Endothelial cell of umbilical vein (primary cell): ENCODE data around the gene TECRL. TPM values are rescaled to one million over a fixed set of nuclear protein-coding genes. Genes with fewer than 3 reads are reported as not detected.

ENCODE experiments used
- Bru-seq: library from RNA; stranded (reverse); fragments of 400-500 nt; gene quantifications from one replicate; lab custom pipeline; 2021; lab: Mats Ljungman, UMichigan
- BruChase-seq, 2 experiments: library from RNA; stranded (reverse); fragments of 400-500 nt; gene quantifications; one replicate each; lab custom pipeline; 2021; lab: Mats Ljungman, UMichigan
- BruUV-seq: library from RNA; stranded (reverse); fragments of 400-500 nt; replicated peaks from 2 replicates; lab custom pipeline; 2021; lab: Mats Ljungman, UMichigan
- CTCF ChIA-PET: fragments of 300-600, 350-600 bp; sonication (Branson Sonifier 250); formaldehyde crosslinking; loops from one replicate; lab custom pipeline; 2021; ENCODE audit warnings: antibody characterized with exemption, inconsistent platforms; lab: Charles Lee
- POLR2A ChIA-PET: fragments of 300-600, 350-600 bp; sonication (Branson Sonifier 250); formaldehyde crosslinking; loops from one replicate; lab custom pipeline; 2021; ENCODE audit warnings: antibody characterized with exemption, inconsistent platforms; lab: Charles Lee
- DNase-seq: peaks from one replicate; pipeline ENCODE4 v3.0.0-alpha.2; 2011; ENCODE audit warnings: low read depth, low spot score
- FAIRE-seq: peaks from 2 replicates; lab custom pipeline; 2011; peaks lifted over from hg19 to GRCh38; lab: Jason Lieb, UNC
- H2AFZ ChIP-seq: 2 replicates; pipeline ENCODE4 v1.6.0; 2012; ENCODE audit warnings: low read depth, low read length, control low read depth, inconsistent platforms
- H3K27ac ChIP-seq: 2 replicates; pipeline ENCODE4 v1.5.1; 2011; ENCODE audit warnings: low read depth, mild to moderate bottlenecking, control low read depth, low read length, moderate library complexity; ENCODE audit not compliant: insufficient read depth
- H3K27me3 ChIP-seq, 2 experiments: 2 replicates each; pipeline versions ENCODE4 v1.6.0 to v1.6.1; 2011; ENCODE audit warnings: low read length in 2 of 2, mixed read lengths in 1 of 2; ENCODE audit not compliant: control insufficient read depth in 2 of 2, insufficient read depth in 2 of 2
- H3K36me3 ChIP-seq, 2 experiments: 2 replicates in 1 of 2; 3 replicates in 1 of 2; pipeline ENCODE4 v1.5.1; 2011; ENCODE audit warnings: low read length in 2 of 2, mild to moderate bottlenecking in 1 of 2, moderate library complexity in 1 of 2; ENCODE audit not compliant: control insufficient read depth in 2 of 2, insufficient read depth in 2 of 2; ENCODE audit errors: extremely low read depth in 1 of 2
- H3K4me1 ChIP-seq: 3 replicates; pipeline ENCODE4 v1.5.1; 2011; ENCODE audit warnings: mild to moderate bottlenecking, low read length; ENCODE audit not compliant: control insufficient read depth, insufficient read depth; ENCODE audit errors: extremely low read depth
- H3K4me2 ChIP-seq: 2 replicates; pipeline ENCODE4 v1.6.1; 2011; ENCODE audit warnings: low read length, control low read depth, mixed read lengths; ENCODE audit not compliant: insufficient read depth
- H3K4me3 ChIP-seq, 3 experiments: fragments of 200-600 bp in 1 of 3; sonication (generic), shearing (Covaris generic) in 1 of 3; replicated peaks in 1 of 3; 2 replicates each; pipeline ENCODE4 v1.5.1; 2011 to 2016; ENCODE audit warnings: control low read depth in 3 of 3, low read length in 3 of 3, mild to moderate bottlenecking in 2 of 3, inconsistent platforms in 1 of 3, low read depth in 1 of 3, moderate library complexity in 1 of 3; ENCODE audit not compliant: insufficient read depth in 1 of 3
- H3K79me2 ChIP-seq: 2 replicates; pipeline ENCODE4 v1.6.0; 2012; ENCODE audit warnings: low read length, inconsistent platforms; ENCODE audit not compliant: control insufficient read depth, insufficient read depth
- H3K9ac ChIP-seq: replicated peaks from 2 replicates; pipeline ENCODE3; 2011; ENCODE audit warnings: low read length, control low read depth; ENCODE audit not compliant: insufficient read depth; ENCODE audit errors: extremely low read depth
- H3K9me1 ChIP-seq: replicated peaks from 3 replicates; pipeline ENCODE4 v1.6.0; 2011; ENCODE audit warnings: mild to moderate bottlenecking, low read length; ENCODE audit not compliant: control insufficient read depth, insufficient read depth; ENCODE audit errors: extremely low read depth
- H3K9me3 ChIP-seq: replicated peaks from 2 replicates; pipeline ENCODE4 v1.5.1; 2012; ENCODE audit warnings: low read length, inconsistent platforms; ENCODE audit not compliant: control insufficient read depth, insufficient read depth
- H4K20me1 ChIP-seq: replicated peaks from 2 replicates; pipeline ENCODE3; 2011; ENCODE audit warnings: mild to moderate bottlenecking, low read length; ENCODE audit not compliant: control insufficient read depth, insufficient read depth; ENCODE audit errors: extremely low read depth
- CTCF ChIP-seq, 2 donors: IDR thresholded peaks; 1 replicate in 1 of 2; 2 replicates in 1 of 2; pipeline ENCODE4 v1.5.1; 2011; ENCODE audit warnings: low read length in 2 of 2, mild to moderate bottlenecking in 2 of 2, moderate library complexity in 2 of 2, control low read depth in 1 of 2, inconsistent platforms in 1 of 2, low read depth in 1 of 2; ENCODE audit not compliant: insufficient read depth in 1 of 2; ENCODE audit errors: extremely low read depth in 1 of 2
- EZH2 ChIP-seq: IDR thresholded peaks from 2 replicates; pipeline ENCODE4 v1.6.1; 2012; ENCODE audit warnings: borderline replicate concordance, low read depth, mild to moderate bottlenecking, moderate library complexity, low read length, inconsistent platforms; ENCODE audit not compliant: severe bottlenecking
- FOS ChIP-seq: IDR thresholded peaks from 2 replicates; pipeline ENCODE4 v1.6.1; 2011; ENCODE audit warnings: mild to moderate bottlenecking, low read length, moderate library complexity, borderline replicate concordance; ENCODE audit not compliant: insufficient read depth
- GATA2 ChIP-seq: IDR thresholded peaks from 2 replicates; pipeline ENCODE4 v1.7.0; 2011; ENCODE audit warnings: low read depth, mild to moderate bottlenecking, moderate library complexity, mixed read lengths, low read length; ENCODE audit not compliant: insufficient read length, insufficient read depth
- JUN ChIP-seq: IDR thresholded peaks from 2 replicates; pipeline ENCODE4 v1.6.1; 2011; ENCODE audit warnings: borderline replicate concordance, low read depth; ENCODE audit not compliant: insufficient read length, insufficient read depth
- MAX ChIP-seq: IDR thresholded peaks from 2 replicates; pipeline ENCODE4 v1.6.1; 2011; ENCODE audit not compliant: insufficient read depth, insufficient read length
- MYC ChIP-seq: IDR thresholded peaks from one replicate; pipeline ENCODE4 v1.6.1; 2011; ENCODE audit warnings: mild to moderate bottlenecking, low read depth, low read length
- POLR2A ChIP-seq: IDR thresholded peaks from 2 replicates; pipeline ENCODE4 v1.6.1; 2012; ENCODE audit warnings: low read depth, mild to moderate bottlenecking, control low read depth, low read length
- POLR2AphosphoS5 ChIP-seq: IDR thresholded peaks from 2 replicates; pipeline ENCODE4 v1.6.1; 2012; ENCODE audit warnings: low read depth, mild to moderate bottlenecking, control low read depth, low read length, moderate library complexity; ENCODE audit not compliant: insufficient read depth
- dilution Hi-C: fragments of 300-500 bp; cut with MboI; formaldehyde crosslinking; loops from one replicate; pipeline ENCODE4 v1.15.0; 2019; ENCODE audit warnings: low sequenced_read_pairs; ENCODE audit not compliant: extremely low pct_ligation_motif_present
- intact Hi-C: fragments of 100-400 bp; cut with micrococcal nuclease; formaldehyde crosslinking; loops from one replicate; pipeline ENCODE4 v1.10.0; 2022
- long read RNA-seq: library from polyadenylated mRNA; stranded (forward); transcript quantifications from one replicate; pipeline ENCODE4 v2.0.0, GENCODE V29; 2021
- polyA minus RNA-seq, 3 experiments: library from RNA; depleted of rRNA, polyadenylated mRNA; stranded (reverse); fragments of >200 nt; gene quantifications; 1 replicate in 1 of 3; 2 replicates in 2 of 3; pipeline ENCODE4 v1.2.3, GENCODE V29; 2011
- polyA plus RNA-seq, 4 experiments: library from polyadenylated mRNA; depleted of rRNA in 3 of 4; stranded (reverse) in 3 of 4; unstranded in 1 of 4; fragments of >200 nt; gene quantifications; 2 replicates each; pipeline versions ENCODE4 v1.2.1 to v1.2.3, GENCODE V29; 2011 to 2012; ENCODE audit warnings: missing spikeins in 1 of 4
- total RNA-seq: library from RNA; stranded (reverse); gene quantifications from 2 replicates; pipeline ENCODE4 v1.2.3, GENCODE V29; 2021

Gene TECRL
- total RNA-seq (not detected in 2 replicates), polyA plus RNA-seq (not detected in 2 replicates), polyA minus RNA-seq (not detected in 2 replicates), Bru-seq, nascent RNA (not detected), BruChase-seq, experiment 1, labeled RNA remaining after a 6-hour chase (not detected), BruChase-seq, experiment 2, labeled RNA remaining after a 2-hour chase (percentile 2 among the genes with signal in this experiment)
- not detected in 2 replicates for polyA plus RNA-seq (2011; cell fraction: cytosol; rRNA removed)
- polyA plus RNA-seq (2011; cell fraction: nucleus; rRNA removed), result not detected in 2 replicates
- not detected in 2 replicates for polyA plus RNA-seq (2012)
- not detected for polyA minus RNA-seq (2011; cell fraction: cytosol; rRNA and poly(A)+ RNA removed)
- polyA minus RNA-seq (2011; cell fraction: nucleus; rRNA and poly(A)+ RNA removed), result not detected in 2 replicates
- long read RNA-seq, result 0 reads

- no peaks in the 10 kb centered on the region for H4K20me1 ChIP-seq
- no peaks in the 10 kb centered on the region for H3K79me2 ChIP-seq
- dilution Hi-C loops (no loop called here), intact Hi-C loops (no loop called here)
- H3K36me3 ChIP-seq, result no peaks in the 10 kb centered on the region
- no peak for FAIRE-seq
- no peaks in the 10 kb centered on the region for H3K9me1 ChIP-seq
- H3K4me1 ChIP-seq, result no peaks in the 10 kb centered on the region
- no peak within 1 kb of the TSS for H3K4me2 ChIP-seq
- H3K27ac ChIP-seq, result no peak within 1 kb of the TSS
- no peak within 1 kb of the TSS for H3K9ac ChIP-seq
- TF ChIP-seq EZH2 (no peak), JUN (no peak), MAX (no peak), FOS (no peak), POLR2A (no peak), GATA2 (no peak), MYC (no peak), CTCF (IDR thresholded peaks at IDR 0.05; ENCODE audit: extremely low read depth in 1 of 2, insufficient read depth in 1 of 2, low read depth in 1 of 2, low read length in 2 of 2) (no peak), POLR2AphosphoS5 (no peak)
- no peaks in the 10 kb centered on the region for H3K27me3 ChIP-seq
- no peak for DNase-seq
- no peak within 1 kb of the TSS for H3K4me3 ChIP-seq
- ChIA-PET POLR2A (no interaction called here), CTCF (no interaction called here)
- H3K9me3 ChIP-seq, result no peaks in the 10 kb centered on the region
- H2AFZ ChIP-seq, result no peak within 1 kb of the TSS
- BruUV-seq, result no TSS peak
Measured at GRCh38 chr4:64409300-64409699, at the start of gene TECRL. TECRL (minus strand) TSS chr4:64409450; CDS start chr4:64409351, 99 bp downstream.
